ENCODE data around the gene VAMP4.
"Not testable (repeated sequence)": the region's sequence is repeated elsewhere in the genome, so short reads cannot be mapped to it uniquely, and the experiment has no call there.

VAMP4 gene

GRCh38 chr1:171715813-171716251 lies 26.0 kb downstream of the VAMP4 start:
- no peaks in the 10 kb centered on the region for H3K4me1 ChIP-seq (ENCODE audit: control insufficient read depth in 2 of 2, insufficient read depth in 2 of 2, low read length in 2 of 2)
- H3K4me3 ChIP-seq (ENCODE audit: low read length in 2 of 2): no peak overlapping the region
- no peaks in the 10 kb centered on the region for H3K9me3 ChIP-seq (ENCODE audit: control insufficient read depth in 2 of 2, low read length in 2 of 2)
- no peaks in the 10 kb centered on the region for H3K27me3 ChIP-seq (ENCODE audit: control insufficient read depth in 2 of 2, insufficient read depth in 2 of 2, low read length in 2 of 2)
- peaks cover 3% of the 10 kb centered on the region in 2 donors for H3K36me3 ChIP-seq (ENCODE audit: control insufficient read depth in 2 of 2, insufficient read depth in 2 of 2, low read length in 2 of 2)
- H3K9ac ChIP-seq (ENCODE audit: low read depth in 1 of 2, low read length in 2 of 2): no peak overlapping the region
- no peak overlapping the region for H3K27ac ChIP-seq (ENCODE audit: low read depth in 2 of 2, low read length in 2 of 2)

- H3K27ac ChIP-seq (ENCODE audit: low read depth in 2 of 2, low read length in 2 of 2): no peak overlapping the region
- no peaks in the 10 kb centered on the region for H3K9me3 ChIP-seq (ENCODE audit: control insufficient read depth in 2 of 2, low read length in 2 of 2)
- no peak overlapping the region for H3K4me3 ChIP-seq (ENCODE audit: low read length in 2 of 2)
- peaks cover 5 to 7% of the 10 kb centered on the region in 2 donors for H3K36me3 ChIP-seq (ENCODE audit: control insufficient read depth in 2 of 2, insufficient read depth in 2 of 2, low read length in 2 of 2)
- no peaks in the 10 kb centered on the region for H3K4me1 ChIP-seq (ENCODE audit: control insufficient read depth in 2 of 2, insufficient read depth in 2 of 2, low read length in 2 of 2)
- no peak overlapping the region for H3K9ac ChIP-seq (ENCODE audit: low read depth in 1 of 2, low read length in 2 of 2)
- no peaks in the 10 kb centered on the region for H3K27me3 ChIP-seq (ENCODE audit: control insufficient read depth in 2 of 2, insufficient read depth in 2 of 2, low read length in 2 of 2)
Measured at GRCh38 chr1:171712341-171712740, 29.5 kb downstream of the VAMP4 start.

GRCh38 chr1:171711643-171712042 lies 30.2 kb downstream of the VAMP4 start:
- Histone ChIP-seq H3K36me3 (ENCODE audit: control insufficient read depth in 2 of 2, insufficient read depth in 2 of 2, low read length in 2 of 2) (peaks cover 6 to 9% of the 10 kb centered on the region in 2 donors), H3K4me1 (ENCODE audit: control insufficient read depth in 2 of 2, insufficient read depth in 2 of 2, low read length in 2 of 2) (no peaks in the 10 kb centered on the region), H3K4me3 (ENCODE audit: low read length in 2 of 2) (no peak overlapping the region), H3K9ac (ENCODE audit: low read depth in 1 of 2, low read length in 2 of 2) (no peak overlapping the region), H3K27ac (ENCODE audit: low read depth in 2 of 2, low read length in 2 of 2) (no peak overlapping the region), H3K27me3 (ENCODE audit: control insufficient read depth in 2 of 2, insufficient read depth in 2 of 2, low read length in 2 of 2) (no peaks in the 10 kb centered on the region), H3K9me3 (ENCODE audit: control insufficient read depth in 2 of 2, low read length in 2 of 2) (no peaks in the 10 kb centered on the region)

- no peaks in the 10 kb centered on the region for H3K4me1 ChIP-seq (ENCODE audit: control insufficient read depth in 2 of 2, insufficient read depth in 2 of 2, low read length in 2 of 2)
- peaks cover 6 to 14% of the 10 kb centered on the region in 2 donors for H3K36me3 ChIP-seq (ENCODE audit: control insufficient read depth in 2 of 2, insufficient read depth in 2 of 2, low read length in 2 of 2)
- H3K27ac ChIP-seq (ENCODE audit: low read depth in 2 of 2, low read length in 2 of 2): no peak overlapping the region
- H3K4me3 ChIP-seq (ENCODE audit: low read length in 2 of 2): no peak overlapping the region
- no peak overlapping the region for H3K9ac ChIP-seq (ENCODE audit: low read depth in 1 of 2, low read length in 2 of 2)
- H3K9me3 ChIP-seq (ENCODE audit: control insufficient read depth in 2 of 2, low read length in 2 of 2): no peaks in the 10 kb centered on the region
- H3K27me3 ChIP-seq (ENCODE audit: control insufficient read depth in 2 of 2, insufficient read depth in 2 of 2, low read length in 2 of 2): no peaks in the 10 kb centered on the region
Measured at GRCh38 chr1:171707583-171707982, 34.3 kb downstream of the VAMP4 start.

GRCh38 chr1:171702598-171702997 lies 39.3 kb downstream of the VAMP4 start:
- Histone ChIP-seq H3K27ac (ENCODE audit: low read depth in 2 of 2, low read length in 2 of 2) (no peak overlapping the region), H3K9me3 (ENCODE audit: control insufficient read depth in 2 of 2, low read length in 2 of 2) (no peaks in the 10 kb centered on the region), H3K27me3 (ENCODE audit: control insufficient read depth in 2 of 2, insufficient read depth in 2 of 2, low read length in 2 of 2) (no peaks in the 10 kb centered on the region), H3K4me1 (ENCODE audit: control insufficient read depth in 2 of 2, insufficient read depth in 2 of 2, low read length in 2 of 2) (no peaks in the 10 kb centered on the region), H3K9ac (ENCODE audit: low read depth in 1 of 2, low read length in 2 of 2) (no peak overlapping the region), H3K36me3 (ENCODE audit: control insufficient read depth in 2 of 2, insufficient read depth in 2 of 2, low read length in 2 of 2) (peaks cover 7 to 15% of the 10 kb centered on the region in 2 donors), H3K4me3 (ENCODE audit: low read length in 2 of 2) (no peak overlapping the region)

GRCh38 chr1:171699531-171699930 lies 42.3 kb downstream of the VAMP4 start:
- H3K9me3 ChIP-seq (ENCODE audit: control insufficient read depth in 2 of 2, low read length in 2 of 2): peaks cover 0 to 6% of the 10 kb centered on the region in 2 donors

GRCh38 chr1:171695772-171696171 lies 46.1 kb downstream of the VAMP4 start:
- not testable (repeated sequence) for H3K9me3 ChIP-seq (ENCODE audit: control insufficient read depth in 2 of 2, low read length in 2 of 2); H3K9ac ChIP-seq (ENCODE audit: low read depth in 1 of 2, low read length in 2 of 2); H3K27ac ChIP-seq (ENCODE audit: low read depth in 2 of 2, low read length in 2 of 2); H3K27me3 ChIP-seq (ENCODE audit: control insufficient read depth in 2 of 2, insufficient read depth in 2 of 2, low read length in 2 of 2); H3K4me3 ChIP-seq (ENCODE audit: low read length in 2 of 2); H3K36me3 ChIP-seq (ENCODE audit: control insufficient read depth in 2 of 2, insufficient read depth in 2 of 2, low read length in 2 of 2); H3K4me1 ChIP-seq (ENCODE audit: control insufficient read depth in 2 of 2, insufficient read depth in 2 of 2, low read length in 2 of 2)

More at GRCh38 chr1:171699531-171699930, 42.3 kb downstream of the VAMP4 start:
- Histone ChIP-seq H3K36me3 (ENCODE audit: control insufficient read depth in 2 of 2, insufficient read depth in 2 of 2, low read length in 2 of 2) (peaks cover 3 to 13% of the 10 kb centered on the region in 2 donors), H3K27me3 (ENCODE audit: control insufficient read depth in 2 of 2, insufficient read depth in 2 of 2, low read length in 2 of 2) (no peaks in the 10 kb centered on the region), H3K4me1 (ENCODE audit: control insufficient read depth in 2 of 2, insufficient read depth in 2 of 2, low read length in 2 of 2) (no peaks in the 10 kb centered on the region), H3K27ac (ENCODE audit: low read depth in 2 of 2, low read length in 2 of 2) (no peak overlapping the region), H3K9ac (ENCODE audit: low read depth in 1 of 2, low read length in 2 of 2) (no peak overlapping the region), H3K4me3 (ENCODE audit: low read length in 2 of 2) (no peak overlapping the region)

GRCh38 chr1:171693541-171693940 lies 48.3 kb downstream of the VAMP4 start:
- H3K36me3 ChIP-seq (ENCODE audit: control insufficient read depth in 2 of 2, insufficient read depth in 2 of 2, low read length in 2 of 2); H3K4me1 ChIP-seq (ENCODE audit: control insufficient read depth in 2 of 2, insufficient read depth in 2 of 2, low read length in 2 of 2); H3K27me3 ChIP-seq (ENCODE audit: control insufficient read depth in 2 of 2, insufficient read depth in 2 of 2, low read length in 2 of 2); H3K9me3 ChIP-seq (ENCODE audit: control insufficient read depth in 2 of 2, low read length in 2 of 2); H3K9ac ChIP-seq (ENCODE audit: low read depth in 1 of 2, low read length in 2 of 2); H3K27ac ChIP-seq (ENCODE audit: low read depth in 2 of 2, low read length in 2 of 2); H3K4me3 ChIP-seq (ENCODE audit: low read length in 2 of 2): not testable (repeated sequence)

GRCh38 chr1:171683870-171684269 lies 58.0 kb downstream of the VAMP4 start:
- Histone ChIP-seq H3K9me3 (ENCODE audit: control insufficient read depth in 2 of 2, low read length in 2 of 2) (no peaks in the 10 kb centered on the region), H3K4me3 (ENCODE audit: low read length in 2 of 2) (no peak overlapping the region), H3K36me3 (ENCODE audit: control insufficient read depth in 2 of 2, insufficient read depth in 2 of 2, low read length in 2 of 2) (no peaks in the 10 kb centered on the region), H3K27me3 (ENCODE audit: control insufficient read depth in 2 of 2, insufficient read depth in 2 of 2, low read length in 2 of 2) (no peaks in the 10 kb centered on the region), H3K9ac (ENCODE audit: low read depth in 1 of 2, low read length in 2 of 2) (no peak overlapping the region), H3K4me1 (ENCODE audit: control insufficient read depth in 2 of 2, insufficient read depth in 2 of 2, low read length in 2 of 2) (no peaks in the 10 kb centered on the region), H3K27ac (ENCODE audit: low read depth in 2 of 2, low read length in 2 of 2) (no peak overlapping the region)

- Histone ChIP-seq H3K9ac (ENCODE audit: low read depth in 1 of 2, low read length in 2 of 2) (no peak overlapping the region), H3K9me3 (ENCODE audit: control insufficient read depth in 2 of 2, low read length in 2 of 2) (no peaks in the 10 kb centered on the region), H3K4me1 (ENCODE audit: control insufficient read depth in 2 of 2, insufficient read depth in 2 of 2, low read length in 2 of 2) (no peaks in the 10 kb centered on the region), H3K36me3 (ENCODE audit: control insufficient read depth in 2 of 2, insufficient read depth in 2 of 2, low read length in 2 of 2) (no peaks in the 10 kb centered on the region), H3K4me3 (ENCODE audit: low read length in 2 of 2) (no peak overlapping the region), H3K27me3 (ENCODE audit: control insufficient read depth in 2 of 2, insufficient read depth in 2 of 2, low read length in 2 of 2) (no peaks in the 10 kb centered on the region), H3K27ac (ENCODE audit: low read depth in 2 of 2, low read length in 2 of 2) (no peak overlapping the region)
Measured at GRCh38 chr1:171680339-171680738, 61.5 kb downstream of the VAMP4 start.

- H3K36me3 ChIP-seq (ENCODE audit: control insufficient read depth in 2 of 2, insufficient read depth in 2 of 2, low read length in 2 of 2): no peaks in the 10 kb centered on the region
- no peak overlapping the region for H3K4me3 ChIP-seq (ENCODE audit: low read length in 2 of 2)
- no peaks in the 10 kb centered on the region for H3K4me1 ChIP-seq (ENCODE audit: control insufficient read depth in 2 of 2, insufficient read depth in 2 of 2, low read length in 2 of 2)
- no peaks in the 10 kb centered on the region for H3K27me3 ChIP-seq (ENCODE audit: control insufficient read depth in 2 of 2, insufficient read depth in 2 of 2, low read length in 2 of 2)
- no peaks in the 10 kb centered on the region for H3K9me3 ChIP-seq (ENCODE audit: control insufficient read depth in 2 of 2, low read length in 2 of 2)
- H3K27ac ChIP-seq (ENCODE audit: low read depth in 2 of 2, low read length in 2 of 2): no peak overlapping the region
- H3K9ac ChIP-seq (ENCODE audit: low read depth in 1 of 2, low read length in 2 of 2): no peak overlapping the region
Measured at GRCh38 chr1:171676823-171677222, 65.0 kb downstream of the VAMP4 start.

Data from mucosa of rectum (tissue), 2 donors.